Astrocyte (in vitro differentiated cells and primary cell): ENCODE results near the gene EIF4EBP2.

Source experiments
- EZH2 ChIP-seq: IDR thresholded peaks from 2 replicates; pipeline ENCODE4 v1.6.1; 2012; ENCODE audit warnings: mild to moderate bottlenecking, low read length, inconsistent platforms; ENCODE audit not compliant: insufficient read depth
- TF ChIP-seq, protein P1 (sequence below): IDR thresholded peaks from 2 replicates; pipeline ENCODE4 v1.5.1; 2011; ENCODE audit warnings: low read depth, mild to moderate bottlenecking, inconsistent platforms, low read length, moderate library complexity; ENCODE audit not compliant: insufficient read depth

DNA sequence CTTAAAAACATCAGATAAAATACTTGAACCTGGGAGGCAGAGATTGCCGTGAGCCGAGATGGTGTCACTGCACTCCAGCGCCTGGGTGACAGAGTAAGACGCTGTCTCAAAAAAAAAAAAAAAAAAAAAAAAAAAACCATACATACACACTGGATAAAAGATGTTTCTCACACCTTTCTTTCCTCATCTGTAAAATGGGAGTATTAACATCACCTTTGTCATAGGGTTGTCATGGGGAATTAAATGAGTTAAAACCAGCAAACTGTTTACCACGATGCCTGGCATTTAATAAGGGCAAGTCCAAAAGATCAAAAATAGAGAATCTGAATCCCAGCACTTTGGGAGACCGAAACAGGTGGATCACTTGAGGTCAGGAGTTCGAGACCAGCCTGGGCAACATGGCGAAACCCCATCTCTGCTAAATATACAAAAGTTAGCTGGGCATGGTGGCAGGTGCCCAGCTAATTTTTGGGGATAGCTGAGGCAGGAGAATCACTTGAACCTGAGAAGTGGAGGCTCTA lies 34.4 kb upstream of the EIF4EBP2 start:
- TF ChIP-seq, protein P1, sequence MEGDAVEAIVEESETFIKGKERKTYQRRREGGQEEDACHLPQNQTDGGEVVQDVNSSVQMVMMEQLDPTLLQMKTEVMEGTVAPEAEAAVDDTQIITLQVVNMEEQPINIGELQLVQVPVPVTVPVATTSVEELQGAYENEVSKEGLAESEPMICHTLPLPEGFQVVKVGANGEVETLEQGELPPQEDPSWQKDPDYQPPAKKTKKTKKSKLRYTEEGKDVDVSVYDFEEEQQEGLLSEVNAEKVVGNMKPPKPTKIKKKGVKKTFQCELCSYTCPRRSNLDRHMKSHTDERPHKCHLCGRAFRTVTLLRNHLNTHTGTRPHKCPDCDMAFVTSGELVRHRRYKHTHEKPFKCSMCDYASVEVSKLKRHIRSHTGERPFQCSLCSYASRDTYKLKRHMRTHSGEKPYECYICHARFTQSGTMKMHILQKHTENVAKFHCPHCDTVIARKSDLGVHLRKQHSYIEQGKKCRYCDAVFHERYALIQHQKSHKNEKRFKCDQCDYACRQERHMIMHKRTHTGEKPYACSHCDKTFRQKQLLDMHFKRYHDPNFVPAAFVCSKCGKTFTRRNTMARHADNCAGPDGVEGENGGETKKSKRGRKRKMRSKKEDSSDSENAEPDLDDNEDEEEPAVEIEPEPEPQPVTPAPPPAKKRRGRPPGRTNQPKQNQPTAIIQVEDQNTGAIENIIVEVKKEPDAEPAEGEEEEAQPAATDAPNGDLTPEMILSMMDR, result no peak
- no peak for TF ChIP-seq EZH2
